GM04503 (cell line): ENCODE data around the gene WBP1.
"Not testable (repeated sequence)": the region's sequence is repeated elsewhere in the genome, so short reads cannot be mapped to it uniquely, and the experiment has no call there.

Experiments used
- DNase-seq: peaks from one replicate; pipeline ENCODE4 v3.0.0-alpha.2; 2012; ENCODE audit warnings: low read depth

Gene WBP1

DNA sequence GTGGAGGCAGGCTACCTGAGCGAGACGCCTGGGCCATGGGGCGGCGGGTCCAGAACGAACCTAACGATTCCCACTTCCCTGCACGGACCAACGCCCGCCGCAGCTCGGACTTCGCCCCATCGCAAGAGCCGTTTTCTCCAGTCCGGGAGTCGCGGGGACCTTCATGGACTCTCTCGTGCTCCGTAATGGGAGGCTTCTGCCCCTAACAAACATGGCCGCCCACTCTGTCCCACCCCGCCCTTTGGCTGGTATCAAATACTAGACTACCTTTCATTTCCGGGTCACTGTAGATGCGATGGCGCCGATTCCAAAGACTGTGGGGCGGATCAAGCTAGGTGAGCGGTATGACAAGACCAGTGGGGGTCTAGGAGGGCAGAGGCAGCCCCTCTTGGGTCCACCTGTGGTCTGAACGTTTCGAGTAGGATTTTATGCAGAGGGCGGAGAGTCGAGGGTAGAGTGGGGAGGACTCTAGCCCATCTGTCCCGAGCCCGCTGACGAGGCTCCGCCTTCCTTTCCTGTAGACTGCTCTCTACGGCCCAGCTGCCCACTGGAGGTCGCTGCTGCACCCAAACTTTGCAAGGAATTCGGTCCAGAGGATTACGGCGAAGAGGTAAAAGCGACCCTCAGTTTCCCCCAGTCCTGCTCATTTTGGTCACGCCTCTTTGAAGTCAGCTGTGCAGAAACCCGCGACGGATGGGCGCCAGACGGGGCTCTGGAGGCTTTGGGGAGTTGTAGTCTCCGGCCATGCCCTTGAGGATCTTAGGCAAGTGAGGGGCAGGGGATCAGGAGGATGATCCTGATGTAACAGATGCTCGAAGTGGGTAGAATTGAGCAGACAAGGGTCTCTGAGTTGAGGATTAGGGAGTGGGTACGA lies 24.8 kb downstream of the WBP1 start, which contains the start of the genes CCDC142 and TTC31:
Gene CCDC142, minus strand, starts transcription at position 198 of the 874 bp plus-strand sequence. Its CDS starts 161 bp downstream, at position 37.
Gene TTC31, plus strand, starts transcription at position 281 of the 874 bp plus-strand sequence. Its CDS starts 15 bp downstream, at position 296.
- DNase-seq = peak; percentile 84

DNA sequence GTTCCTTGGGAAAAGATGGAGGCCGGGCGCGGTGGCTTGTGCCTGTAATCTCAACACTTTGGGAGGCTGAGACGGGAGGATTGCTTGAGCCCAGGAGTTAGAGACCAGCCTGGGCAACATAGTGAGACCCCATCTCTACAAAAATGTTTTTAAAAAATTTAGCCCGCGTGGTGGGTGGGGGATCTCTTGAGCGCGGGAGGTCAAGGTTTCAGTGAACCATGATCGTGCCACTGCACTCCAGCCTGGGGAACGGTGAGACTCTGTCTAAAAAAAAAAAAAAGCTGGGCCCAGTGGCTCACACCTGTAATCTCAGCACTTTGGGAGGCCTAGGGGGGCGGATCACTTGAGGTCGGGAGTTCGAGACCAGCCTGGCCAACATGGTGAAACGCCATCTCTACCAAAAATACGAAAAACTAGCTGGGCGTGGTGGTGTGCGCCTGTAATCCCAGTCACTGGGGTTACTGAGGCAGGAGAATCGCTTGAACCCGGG lies 25.5 kb downstream of the WBP1 start:
- DNase-seq = not testable (repeated sequence)

DNA sequence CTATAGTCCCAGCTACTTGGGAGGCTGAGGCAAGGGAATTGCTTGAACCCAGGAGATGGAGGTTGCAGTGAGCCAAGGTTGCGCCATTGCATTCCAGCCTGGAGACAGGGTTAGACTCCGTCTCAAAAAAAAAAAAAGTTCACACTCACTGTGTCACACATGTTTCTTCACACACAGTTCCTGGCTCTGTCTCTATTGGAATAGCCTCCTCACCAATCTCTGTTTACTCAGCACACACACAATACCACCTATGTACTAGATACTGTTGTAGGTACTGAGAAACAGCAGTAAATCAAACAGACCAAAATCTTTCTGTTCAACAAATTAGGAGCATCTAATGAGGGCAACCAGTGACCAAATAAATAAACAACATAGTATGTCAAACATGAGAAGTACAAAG lies 27.9 kb downstream of the WBP1 start:
- DNase-seq = no peak

DNA sequence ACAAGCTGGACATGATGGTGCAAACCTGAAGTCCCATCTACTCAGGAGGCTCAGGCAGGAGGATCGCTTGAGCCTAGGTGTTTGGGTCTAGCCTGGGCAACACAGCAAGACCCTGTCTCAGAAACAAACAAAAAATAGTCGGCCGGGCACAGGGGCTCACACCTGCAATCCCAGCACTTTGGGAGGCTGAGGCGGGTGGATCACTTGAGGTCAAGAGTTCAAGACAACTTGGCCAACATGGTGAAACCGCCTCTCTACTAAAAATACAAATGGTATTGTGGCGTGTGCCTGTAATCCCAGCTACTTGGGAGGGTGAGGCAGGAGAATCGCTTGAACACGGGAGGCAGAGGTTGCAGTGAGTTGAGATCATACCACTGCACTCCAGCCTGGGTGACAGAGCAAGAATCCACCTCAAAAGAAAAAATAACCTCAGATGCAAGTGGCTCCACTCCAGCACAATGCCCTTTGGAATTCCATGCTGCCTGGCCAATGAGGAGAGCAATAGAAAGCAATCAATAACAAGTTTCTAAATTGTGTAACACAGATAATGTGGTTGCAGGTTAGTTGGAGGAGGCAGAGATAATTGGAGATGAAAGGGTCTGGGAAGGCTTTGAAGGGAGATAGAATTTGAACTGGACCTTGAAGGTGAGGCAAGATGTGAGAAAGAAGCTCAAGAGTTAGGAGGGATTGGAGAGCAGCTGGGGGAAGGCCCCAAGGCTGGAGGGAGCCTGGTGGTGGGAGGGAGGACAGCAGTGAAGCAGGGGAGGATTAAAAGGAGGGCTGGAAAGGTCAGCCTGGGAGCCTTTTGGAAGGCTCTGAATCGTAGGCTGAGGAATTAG lies 30.6 kb downstream of the WBP1 start:
- DNase-seq = no peak

DNA sequence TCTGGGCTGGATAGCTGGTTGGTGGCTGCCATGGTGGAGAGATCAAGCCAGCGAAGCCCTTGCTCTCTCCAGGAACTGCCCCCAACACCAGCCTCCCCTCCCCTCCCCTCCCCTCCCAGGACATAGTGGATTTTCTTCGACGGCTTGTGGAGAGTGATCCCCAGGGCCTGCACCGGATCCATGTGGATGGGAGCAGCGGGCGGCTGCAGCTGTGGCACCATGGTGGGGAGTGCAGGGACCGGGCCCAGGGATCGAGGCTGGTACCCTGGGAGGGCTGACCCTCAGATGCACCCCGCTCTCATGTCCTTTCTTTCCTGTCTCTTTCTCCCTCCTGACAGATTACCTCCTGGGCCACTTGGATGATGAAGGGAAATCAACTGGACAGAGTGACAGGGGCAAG lies 31.7 kb downstream of the WBP1 start:
- no peak for DNase-seq

DNA sequence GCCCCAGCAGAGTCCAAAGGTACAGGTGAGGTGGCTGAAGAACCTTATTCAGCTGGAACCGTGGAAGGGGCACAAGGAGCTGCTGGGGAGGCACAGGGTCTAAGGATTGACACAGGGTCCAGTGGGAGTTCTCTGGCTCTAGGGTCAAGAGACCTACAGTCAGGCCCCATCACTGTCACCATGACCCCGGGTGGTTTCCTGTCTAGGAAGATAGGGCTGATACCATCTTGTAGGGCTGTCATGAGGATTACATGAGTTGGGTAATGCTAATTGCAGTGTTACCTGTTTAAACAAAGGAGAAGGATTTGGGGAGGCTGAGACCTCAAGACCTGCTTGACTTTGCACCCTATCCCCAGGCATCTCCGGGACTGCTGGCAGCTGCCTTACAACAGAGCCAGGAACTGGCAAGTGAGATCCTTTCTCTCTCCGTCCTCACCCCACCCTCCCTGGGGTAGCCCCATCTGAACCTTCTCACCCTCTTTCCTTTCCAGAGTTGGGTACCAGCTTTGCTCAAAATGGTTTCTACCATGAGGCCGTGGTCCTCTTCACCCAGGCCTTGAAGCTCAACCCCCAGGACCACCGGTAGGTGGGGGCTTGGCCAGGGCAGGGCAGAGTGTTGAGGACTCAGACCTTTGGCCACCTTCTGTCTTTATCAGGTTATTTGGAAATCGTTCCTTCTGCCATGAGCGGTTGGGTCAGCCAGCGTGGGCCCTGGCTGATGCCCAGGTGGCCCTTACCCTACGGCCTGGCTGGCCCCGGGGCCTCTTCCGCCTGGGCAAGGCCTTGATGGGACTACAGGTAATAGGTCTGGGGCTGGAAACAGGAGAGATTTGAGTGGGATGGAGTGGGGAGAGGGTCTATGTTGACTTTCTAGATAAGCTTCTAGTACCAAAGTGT lies 33.7 kb downstream of the WBP1 start:
- DNase-seq = no peak

DNA sequence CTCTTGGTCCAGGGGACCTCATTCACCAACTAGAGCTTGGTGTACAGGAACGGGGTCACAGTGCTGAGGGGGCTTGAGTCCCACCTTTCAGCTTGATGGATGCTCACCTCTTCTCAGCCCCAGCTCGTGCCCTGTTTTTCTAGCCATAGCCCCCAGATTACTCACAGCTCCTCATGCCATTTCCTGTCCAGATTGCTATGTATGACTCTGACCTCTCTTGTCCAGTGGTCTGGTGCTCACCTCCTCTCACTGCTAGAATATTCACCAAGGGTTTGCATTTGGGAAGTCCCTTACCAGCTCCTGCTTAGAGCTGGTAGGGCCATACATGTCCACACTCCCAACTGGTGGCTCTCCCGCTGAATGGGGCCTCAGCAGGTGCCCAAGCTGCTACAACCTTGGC lies 35.3 kb downstream of the WBP1 start:
- DNase-seq = no peak

DNA sequence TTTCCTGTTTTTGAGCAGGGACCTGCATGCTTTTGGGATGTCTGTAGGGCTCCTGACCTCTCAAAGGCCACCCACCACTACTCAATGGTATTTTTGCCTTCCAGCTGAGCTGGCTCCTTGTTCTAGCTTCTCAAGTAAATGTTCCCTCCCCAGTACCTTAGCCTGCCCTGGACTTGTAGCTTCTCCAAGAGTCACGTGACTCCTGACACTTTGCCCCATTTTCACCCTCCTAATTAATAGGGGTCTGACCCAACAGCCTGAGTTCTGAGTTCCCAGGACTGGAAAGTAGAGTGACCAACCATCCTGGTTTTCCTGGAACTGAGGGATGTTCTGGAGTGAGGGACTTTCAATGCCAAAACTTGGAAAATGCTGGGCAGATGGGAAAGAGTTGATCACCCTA lies 37.2 kb downstream of the WBP1 start:
- DNase-seq = no peak

DNA sequence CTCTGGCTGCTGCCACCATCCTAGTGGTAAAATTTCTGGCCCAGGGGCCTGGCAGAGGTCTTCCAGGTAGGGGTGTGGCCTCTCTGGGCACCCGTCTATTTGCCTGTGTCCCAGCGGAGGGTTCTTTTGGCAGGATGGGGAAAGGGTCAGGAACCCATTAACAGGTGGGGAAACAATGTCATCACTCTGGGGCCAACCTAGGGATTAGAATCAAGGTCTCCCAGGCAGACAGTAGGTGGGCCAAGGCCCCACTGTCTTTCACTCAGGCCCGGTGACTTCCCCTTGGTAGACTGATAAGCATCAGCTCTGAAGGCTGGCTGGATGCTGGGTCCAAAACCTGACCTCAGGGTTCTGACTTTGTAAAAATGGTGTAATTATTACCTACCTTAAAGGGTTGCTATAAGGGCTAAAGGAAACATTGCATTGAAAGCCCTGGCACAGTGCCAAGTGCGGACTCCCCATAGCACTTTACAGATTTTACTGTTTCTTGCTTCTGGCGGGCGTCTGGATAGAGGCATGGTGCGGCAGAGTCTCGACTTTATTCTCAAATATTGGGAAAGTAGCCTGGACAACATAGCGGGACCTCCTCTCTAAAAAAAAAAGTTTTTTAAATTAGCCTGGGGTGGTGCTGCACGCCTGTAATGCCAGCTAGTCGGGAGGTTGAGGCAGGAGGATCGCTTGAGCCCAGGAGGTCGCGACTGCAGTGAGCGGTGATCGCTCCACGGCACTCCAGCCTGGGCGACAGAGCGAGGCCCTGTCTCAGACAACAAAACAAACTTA lies 38.9 kb downstream of the WBP1 start:
- DNase-seq = no peak

DNA sequence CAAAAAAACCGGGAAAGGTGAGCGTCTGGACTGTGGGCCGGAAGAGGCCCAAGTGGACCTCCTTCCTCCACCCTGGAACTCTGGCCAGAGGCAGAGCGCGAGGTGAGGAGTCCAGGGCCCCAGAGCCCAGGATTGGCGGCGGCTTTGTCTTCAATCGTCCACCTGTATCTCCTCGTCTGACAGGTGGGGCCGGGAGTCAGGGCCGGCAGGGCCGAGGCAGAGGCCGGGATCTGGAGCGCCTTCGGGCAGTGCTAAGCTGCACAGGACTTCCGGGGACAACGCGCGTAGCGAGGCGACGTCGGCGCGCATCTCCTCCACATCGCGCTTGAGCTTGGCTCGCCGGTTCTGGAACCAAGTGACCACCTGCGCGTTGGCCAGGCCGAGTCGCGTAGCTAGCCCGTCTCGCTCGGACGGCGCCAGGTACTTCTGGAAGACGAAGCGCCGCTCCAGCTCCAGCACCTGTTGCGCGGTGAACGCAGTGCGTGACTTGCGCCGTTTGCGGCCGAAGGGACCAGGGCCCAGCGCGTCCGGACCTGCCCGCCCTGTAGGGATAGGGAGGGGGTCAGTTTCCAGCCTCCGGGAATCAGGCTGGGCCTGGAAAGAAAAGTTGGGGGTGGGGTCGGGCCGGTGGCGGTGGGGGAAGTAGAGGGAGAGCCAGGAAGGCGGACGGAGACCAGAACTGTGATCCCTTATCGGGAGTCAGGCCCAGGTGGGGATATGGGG lies 39.7 kb downstream of the WBP1 start:
- no peak for DNase-seq

DNA sequence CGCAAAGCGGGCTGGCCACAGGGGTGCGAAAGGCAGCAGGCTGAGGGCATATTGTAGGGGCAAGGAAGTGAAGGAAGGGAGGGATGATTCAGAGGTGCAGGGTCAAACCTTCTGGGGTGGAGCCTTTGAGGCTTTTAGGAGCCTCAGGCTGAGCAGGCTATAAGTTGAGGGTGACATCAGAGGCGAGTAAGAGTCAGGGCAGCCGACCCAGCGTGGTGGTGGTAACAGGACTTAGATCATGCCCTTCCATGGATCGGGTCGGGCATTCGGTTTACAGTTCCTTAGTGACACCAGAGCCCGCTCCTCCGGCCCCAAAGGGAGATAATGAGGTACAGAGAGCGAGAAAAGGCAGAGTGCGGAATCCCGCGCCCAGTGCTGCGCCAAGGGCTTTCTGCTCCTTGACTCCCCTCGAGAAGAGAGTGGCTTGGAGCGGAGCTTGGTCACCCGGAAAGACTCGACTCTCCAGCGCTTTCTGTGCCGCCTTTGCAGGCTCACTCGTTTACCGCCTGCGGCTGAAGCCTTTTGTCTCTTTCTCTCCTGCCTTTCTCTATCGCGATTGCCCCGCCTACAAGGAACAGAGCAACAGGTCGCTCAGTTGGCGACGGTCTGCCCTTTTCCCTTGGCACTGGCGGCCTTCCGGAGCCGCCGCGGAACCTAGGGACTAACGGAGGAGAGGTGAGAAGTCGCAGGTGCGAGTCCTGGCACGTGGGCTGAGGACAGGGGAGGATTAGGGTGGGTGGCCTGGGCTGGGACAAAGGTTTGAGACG lies 40.4 kb downstream of the WBP1 start:
- no peak for DNase-seq

DNA sequence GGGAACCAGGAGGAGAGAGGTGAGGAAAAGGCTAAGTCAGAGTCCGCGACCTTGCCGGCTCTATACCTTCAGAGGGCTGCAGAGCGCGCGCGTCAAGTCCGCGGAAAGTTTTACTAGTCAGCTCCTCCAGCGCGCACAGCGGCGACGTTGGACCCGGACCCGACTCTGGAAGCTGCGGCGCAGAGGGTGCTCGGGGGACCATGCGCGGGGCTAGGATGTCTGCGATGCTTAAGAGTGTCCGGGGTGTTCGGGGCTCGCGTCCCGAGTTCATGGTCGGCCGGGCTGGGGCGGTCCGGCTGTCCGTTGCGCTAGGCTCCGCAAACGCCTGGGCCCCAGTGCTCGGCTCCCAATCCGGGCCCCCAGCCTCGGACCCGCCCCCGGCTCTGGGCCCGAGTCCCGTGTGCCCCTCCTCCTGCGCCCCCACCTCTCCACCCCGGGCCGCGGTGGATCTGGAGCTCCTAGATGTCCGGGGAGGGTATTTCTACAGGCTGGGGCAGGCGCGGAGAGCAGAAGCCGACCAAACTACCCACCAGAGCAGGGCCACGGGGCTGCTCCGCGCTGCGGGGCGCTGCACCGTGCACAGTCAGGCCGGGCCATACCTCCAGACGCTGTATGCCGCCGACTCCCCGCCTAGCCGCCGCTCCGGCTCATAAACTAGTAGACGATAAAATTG lies 41.2 kb downstream of the WBP1 start, which contains the start of gene LBX2:
Gene LBX2, minus strand, starts transcription at position 337 of the 673 bp plus-strand sequence. Its CDS starts 66 bp downstream, at position 271.
- DNase-seq = no peak

DNA sequence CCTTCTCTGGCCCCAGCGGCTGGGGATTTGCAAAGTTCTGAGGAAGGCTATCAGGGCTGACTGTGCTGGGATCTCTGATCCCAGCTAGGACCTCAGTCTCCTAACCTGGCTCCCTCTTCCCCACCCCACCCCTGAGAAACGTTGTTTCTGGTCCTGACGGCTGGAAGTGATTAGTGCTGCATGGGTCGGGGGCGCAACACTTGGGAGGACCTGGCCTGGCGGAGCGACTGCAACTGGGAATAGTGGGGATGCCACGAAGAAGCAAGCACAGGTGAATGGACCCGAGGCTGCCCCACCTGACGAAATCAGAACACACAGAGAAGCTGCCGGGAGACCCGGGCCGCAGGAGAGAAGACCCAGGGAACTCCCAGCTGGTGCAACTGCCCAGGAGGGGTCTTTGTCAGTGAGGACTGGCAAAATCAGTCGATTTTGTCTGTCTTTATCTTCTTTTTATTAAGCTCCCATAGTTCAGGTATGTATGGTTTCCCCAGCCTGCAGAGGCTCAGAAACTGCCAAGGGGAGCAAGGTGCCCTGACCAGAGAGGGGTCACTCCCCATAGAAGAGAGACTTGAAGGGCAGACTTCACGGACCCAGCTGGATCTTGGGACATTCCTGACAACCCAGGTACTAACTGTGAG lies 41.8 kb downstream of the WBP1 start:
- DNase-seq = no peak

DNA sequence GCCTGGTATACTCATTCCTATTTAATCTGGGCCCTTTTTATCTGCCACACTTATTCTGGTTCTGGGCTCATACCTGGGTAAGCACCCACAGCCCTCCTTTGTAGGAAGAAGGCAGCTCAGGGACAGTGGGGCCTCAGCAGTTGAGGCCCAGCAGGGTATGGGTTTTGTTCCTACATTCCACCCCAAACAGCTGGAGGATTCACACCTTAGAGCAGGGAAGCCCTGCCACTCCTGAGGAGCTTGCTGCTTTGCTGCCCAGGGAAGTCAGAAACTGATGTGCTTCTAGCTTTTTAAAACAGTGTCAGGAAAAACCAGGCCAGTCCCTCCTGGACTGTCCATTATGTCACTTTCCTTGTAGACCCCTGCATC lies 42.3 kb downstream of the WBP1 start:
- DNase-seq = no peak

DNA sequence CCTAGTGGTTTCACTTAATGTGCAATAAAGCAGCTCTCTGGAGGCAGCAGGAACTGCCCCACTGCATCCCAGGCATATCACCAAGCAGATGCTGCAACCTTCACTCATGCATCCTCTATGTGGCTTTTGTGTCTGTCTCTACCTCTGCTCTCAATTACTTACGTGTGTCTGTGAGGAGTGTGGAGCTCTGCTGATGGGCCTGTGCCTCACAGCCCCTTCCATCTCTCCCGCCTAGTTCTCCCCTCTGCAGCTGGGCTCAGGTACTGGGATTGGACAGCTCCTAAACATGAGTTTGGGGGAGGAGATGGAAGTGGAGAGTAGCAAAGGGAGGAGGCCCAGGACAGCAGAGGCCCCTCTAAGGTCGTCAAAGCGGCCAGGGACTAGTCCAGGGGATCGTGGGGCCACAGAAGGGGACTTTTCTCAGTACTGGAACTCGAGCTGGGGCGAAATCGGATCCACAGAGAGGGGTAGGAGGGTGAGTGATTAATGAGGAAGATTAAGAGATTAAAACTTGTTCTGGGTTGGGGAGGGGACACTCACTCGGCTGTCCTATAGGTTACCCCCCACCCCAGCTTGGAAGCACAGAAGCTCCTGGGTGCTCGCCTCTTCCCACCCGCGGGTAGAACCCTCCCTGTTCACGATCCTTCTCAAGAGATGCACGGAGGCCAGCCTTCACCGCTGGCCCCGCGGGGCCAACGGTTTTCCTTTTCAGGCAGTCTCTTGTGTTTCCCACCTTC lies 43.3 kb downstream of the WBP1 start:
- no peak for DNase-seq

DNA sequence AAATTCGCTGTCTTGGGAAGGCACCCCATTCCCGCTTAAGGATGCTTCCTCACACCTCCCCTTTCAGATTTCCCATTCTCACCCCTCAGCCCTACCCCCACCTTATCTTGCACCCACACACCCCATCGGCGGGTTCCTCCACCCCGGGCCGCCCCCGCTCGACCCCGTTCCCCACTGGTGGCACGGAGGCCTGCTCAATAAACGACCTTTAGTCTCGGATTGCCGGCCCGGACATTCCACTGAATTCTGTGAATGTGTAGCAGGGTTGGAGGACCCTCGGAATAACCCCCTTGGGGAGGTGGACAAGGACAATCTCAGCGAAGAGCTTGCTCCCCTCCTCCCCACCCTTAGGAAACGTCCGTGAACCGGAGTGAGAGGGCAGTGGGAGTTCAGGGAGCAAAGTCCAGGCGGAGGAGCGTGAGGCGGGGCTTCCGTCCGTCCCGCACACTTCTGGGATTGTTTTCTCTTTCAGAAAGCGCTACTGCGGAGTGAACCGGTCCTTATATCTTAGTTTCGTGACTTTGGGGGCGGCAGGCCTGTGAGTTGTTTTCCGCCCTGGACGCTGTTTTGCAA lies 44.0 kb downstream of the WBP1 start:
- no peak for DNase-seq
